Adipose tissue (tissue), 3 donors: ENCODE measurements around the gene DOK3. TPM values are rescaled to one million over a fixed set of nuclear protein-coding genes. Genes with fewer than 3 reads are reported as not detected.

Experiments used
- H3K27ac ChIP-seq: one replicate; pipeline ENCODE4 v1.5.1; 2013; ENCODE audit warnings: low read depth, low read length
- WGBS, 3 donors: extraction: QIAGEN DNeasy Blood & Tissue Kit; methylation state at CpG; one replicate each; pipeline ENCODE4 v1.1.7; 2013; 5-methylcytosine and 5-hydroxymethylcytosine counted together
- polyA plus RNA-seq, 3 donors: library from polyadenylated mRNA; stranded (reverse); fragments of 200-250 nt; gene quantifications; one replicate each; pipeline ENCODE4 v1.2.3, GENCODE V29; 2013
- donor health status: healthy with polysubstance abuse.
- donor health status: Bipolar disorder and iron deficiency.
- donor health status: healthy.

The DOK3 gene
- polyA plus RNA-seq, 3 donors = 5.2 to 17.7 (median 15.1) TPM

GRCh38 chr5:177520271-177520670, 10.6 kb upstream of the DOK3 start:
- WGBS, 3 donors = 84 to 98% (median 94%) methylated on average over 3 of the region's 3 CpGs
- no peak overlapping the region for H3K27ac ChIP-seq

- H3K27ac ChIP-seq = no peak overlapping the region
- WGBS, 3 donors = 76 to 89% (median 79%) methylated on average over 13 of the region's 13 CpGs
Measured at GRCh38 chr5:177519463-177520235, 10.0 kb upstream of the DOK3 start.

GRCh38 chr5:177516601-177517568, 7.3 kb upstream of the DOK3 start, which contains the start of gene DDX41:
Gene DDX41, minus strand, starts transcription at chr5:177516961. Its CDS starts 16 bp downstream, at chr5:177516945.
- WGBS, 3 donors = 0% methylated on average over 95 to 96 of the region's 96 CpGs

GRCh38 chr5:177515580-177515979, 6.0 kb upstream of the DOK3 start:
- H3K27ac ChIP-seq = no peak overlapping the region
- WGBS, 3 donors = 87 to 89% (median 89%) methylated on average over 7 of the region's 7 CpGs

More at GRCh38 chr5:177516601-177517568, 7.3 kb upstream of the DOK3 start, which contains the start of gene DDX41:
- H3K27ac ChIP-seq = peak within 1 kb of the TSS; percentile 35

GRCh38 chr5:177514541-177514940, 4.9 kb upstream of the DOK3 start:
- H3K27ac ChIP-seq = no peak overlapping the region
- 92 to 94% (median 93%) methylated on average over 11 of the region's 11 CpGs for WGBS, 3 donors

GRCh38 chr5:177513500-177513899, 3.9 kb upstream of the DOK3 start:
- no peak overlapping the region for H3K27ac ChIP-seq
- WGBS, 3 donors = 94 to 98% (median 95%) methylated on average over 15 of the region's 15 CpGs

GRCh38 chr5:177512736-177513380, 3.2 kb upstream of the DOK3 start:
- H3K27ac ChIP-seq = no peak overlapping the region
- 88 to 95% (median 93%) methylated on average over 16 of the region's 16 CpGs for WGBS, 3 donors

- no peak overlapping the region for H3K27ac ChIP-seq
- 94 to 95% (median 94%) methylated on average over 34 of the region's 34 CpGs for WGBS, 3 donors
Measured at GRCh38 chr5:177511796-177512675, 2.4 kb upstream of the DOK3 start.

- no peak overlapping the region for H3K27ac ChIP-seq
- WGBS, 3 donors = 83 to 92% (median 86%) methylated on average over 5 of the region's 5 CpGs
Measured at GRCh38 chr5:177511181-177511580, 1.6 kb upstream of the DOK3 start.

- H3K27ac ChIP-seq = peak overlapping the region; percentile 76
- 48 to 86% (median 71%) methylated on average over 15 of the region's 15 CpGs for WGBS, 3 donors
Measured at GRCh38 chr5:177510567-177511053, 984 bp upstream of the DOK3 start.

GRCh38 chr5:177509991-177510566, 453 bp upstream of the DOK3 start:
- 51 to 71% (median 59%) methylated on average over 11 of the region's 11 CpGs for WGBS, 3 donors
- peak overlapping the region; percentile 76 for H3K27ac ChIP-seq

- WGBS, 3 donors = 29 to 49% (median 40%) methylated on average over 7 to 8 of the region's 8 CpGs
Measured at GRCh38 chr5:177508837-177509236, 789 bp downstream of the DOK3 start.

GRCh38 chr5:177508221-177508611, 1.4 kb downstream of the DOK3 start:
- no peak overlapping the region for H3K27ac ChIP-seq
- 51 to 88% (median 58%) methylated on average over 23 to 26 of the region's 26 CpGs for WGBS, 3 donors

More at GRCh38 chr5:177508837-177509236, 789 bp downstream of the DOK3 start:
- peak overlapping the region; percentile 29 for H3K27ac ChIP-seq

- H3K27ac ChIP-seq = no peak overlapping the region
- WGBS, 3 donors = 58 to 86% (median 70%) methylated on average over 17 of the region's 17 CpGs
Measured at GRCh38 chr5:177507596-177508220, 1.9 kb downstream of the DOK3 start.

GRCh38 chr5:177507165-177507564, 2.5 kb downstream of the DOK3 start:
- no peak overlapping the region for H3K27ac ChIP-seq
- WGBS, 3 donors = 50 to 81% (median 79%) methylated on average over 9 of the region's 9 CpGs

GRCh38 chr5:177505075-177505474, 4.6 kb downstream of the DOK3 start:
- no peak overlapping the region for H3K27ac ChIP-seq
- 89 to 97% (median 96%) methylated on average over 4 of the region's 4 CpGs for WGBS, 3 donors
